ENCODE results near the gene CUL2. TPM values are rescaled to one million over a fixed set of nuclear protein-coding genes. Genes with fewer than 3 reads are reported as not detected.
"Not testable (repeated sequence)": the region's sequence is repeated elsewhere in the genome, so short reads cannot be mapped to it uniquely, and the experiment has no call there.

CUL2 gene
- total RNA-seq, 3 donors from 2014 or later, result 18.5 to 40.4 (median 24.7) TPM

- TF ChIP-seq, protein P1, sequence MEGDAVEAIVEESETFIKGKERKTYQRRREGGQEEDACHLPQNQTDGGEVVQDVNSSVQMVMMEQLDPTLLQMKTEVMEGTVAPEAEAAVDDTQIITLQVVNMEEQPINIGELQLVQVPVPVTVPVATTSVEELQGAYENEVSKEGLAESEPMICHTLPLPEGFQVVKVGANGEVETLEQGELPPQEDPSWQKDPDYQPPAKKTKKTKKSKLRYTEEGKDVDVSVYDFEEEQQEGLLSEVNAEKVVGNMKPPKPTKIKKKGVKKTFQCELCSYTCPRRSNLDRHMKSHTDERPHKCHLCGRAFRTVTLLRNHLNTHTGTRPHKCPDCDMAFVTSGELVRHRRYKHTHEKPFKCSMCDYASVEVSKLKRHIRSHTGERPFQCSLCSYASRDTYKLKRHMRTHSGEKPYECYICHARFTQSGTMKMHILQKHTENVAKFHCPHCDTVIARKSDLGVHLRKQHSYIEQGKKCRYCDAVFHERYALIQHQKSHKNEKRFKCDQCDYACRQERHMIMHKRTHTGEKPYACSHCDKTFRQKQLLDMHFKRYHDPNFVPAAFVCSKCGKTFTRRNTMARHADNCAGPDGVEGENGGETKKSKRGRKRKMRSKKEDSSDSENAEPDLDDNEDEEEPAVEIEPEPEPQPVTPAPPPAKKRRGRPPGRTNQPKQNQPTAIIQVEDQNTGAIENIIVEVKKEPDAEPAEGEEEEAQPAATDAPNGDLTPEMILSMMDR (IDR thresholded peaks at IDR 0.05), result no peak
- no peaks in the 10 kb centered on the region for H3K36me3 ChIP-seq (ENCODE audit: low read depth)
- no peak for ATAC-seq
Measured at GRCh38 chr10:35058686-35059085, 31.5 kb downstream of the CUL2 start.

DNA sequence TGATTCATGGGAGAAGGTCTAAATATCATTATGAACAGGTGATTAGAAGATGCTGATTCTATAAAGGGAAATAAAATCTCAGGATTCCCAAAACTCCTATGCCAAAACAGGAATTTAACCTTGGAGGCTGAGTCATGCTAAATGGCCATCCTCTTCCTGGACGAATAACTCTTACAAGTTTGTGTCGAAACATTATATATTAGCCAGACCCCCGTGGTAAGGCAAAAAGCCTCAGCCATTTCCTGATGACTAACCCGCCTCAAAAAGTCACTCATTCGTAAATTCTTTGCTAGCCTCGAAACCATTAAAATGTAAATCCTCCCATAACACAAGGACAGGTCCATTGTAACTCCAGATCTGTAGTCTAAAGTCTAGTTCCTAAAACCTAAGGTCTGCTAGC lies 32.0 kb downstream of the CUL2 start:
- ATAC-seq (no peak), DNase-seq (no peak)
- Histone ChIP-seq H3K4me3 (no peak overlapping the region), H3K4me1 (ENCODE audit: low read depth) (peaks cover 4% of the 10 kb centered on the region), H3K36me3 (ENCODE audit: low read depth) (no peaks in the 10 kb centered on the region), H3K9me3 (no peaks in the 10 kb centered on the region)
- TF ChIP-seq, protein P1 (IDR thresholded peaks at IDR 0.05), result no peak
- intact Hi-C loops (cut with DNase I, micrococcal nuclease), result no loop called here

More at GRCh38 chr10:35058686-35059085, 31.5 kb downstream of the CUL2 start:
- DNase-seq, result no peak
- H3K4me1 ChIP-seq (ENCODE audit: low read depth), result peaks cover 4% of the 10 kb centered on the region
- H3K9me3 ChIP-seq, result no peaks in the 10 kb centered on the region
- intact Hi-C loops (cut with DNase I, micrococcal nuclease), result no loop called here
- H3K4me3 ChIP-seq, result no peak overlapping the region

GRCh38 chr10:35056686-35057085 lies 33.5 kb downstream of the CUL2 start:
- intact Hi-C loops (cut with DNase I, micrococcal nuclease), result no loop called here
- H3K4me1 ChIP-seq (ENCODE audit: low read depth), result peaks cover 4% of the 10 kb centered on the region
- TF ChIP-seq, protein P1 (IDR thresholded peaks at IDR 0.05), result no peak
- H3K4me3 ChIP-seq, result no peak overlapping the region
- DNase-seq (no peak), ATAC-seq (no peak)
- no peaks in the 10 kb centered on the region for H3K36me3 ChIP-seq (ENCODE audit: low read depth)
- no peaks in the 10 kb centered on the region for H3K9me3 ChIP-seq

- TF ChIP-seq, protein P1 (IDR thresholded peaks at IDR 0.05), result no peak
- Histone ChIP-seq H3K4me1 (ENCODE audit: low read depth) (peaks cover 4% of the 10 kb centered on the region), H3K36me3 (ENCODE audit: low read depth) (no peaks in the 10 kb centered on the region), H3K9me3 (no peaks in the 10 kb centered on the region), H3K4me3 (no peak overlapping the region)
- ATAC-seq (peak; percentile 78), DNase-seq (no peak)
- intact Hi-C loops (cut with DNase I, micrococcal nuclease), result no loop called here
Measured at GRCh38 chr10:35056133-35056532, 34.0 kb downstream of the CUL2 start.

DNA sequence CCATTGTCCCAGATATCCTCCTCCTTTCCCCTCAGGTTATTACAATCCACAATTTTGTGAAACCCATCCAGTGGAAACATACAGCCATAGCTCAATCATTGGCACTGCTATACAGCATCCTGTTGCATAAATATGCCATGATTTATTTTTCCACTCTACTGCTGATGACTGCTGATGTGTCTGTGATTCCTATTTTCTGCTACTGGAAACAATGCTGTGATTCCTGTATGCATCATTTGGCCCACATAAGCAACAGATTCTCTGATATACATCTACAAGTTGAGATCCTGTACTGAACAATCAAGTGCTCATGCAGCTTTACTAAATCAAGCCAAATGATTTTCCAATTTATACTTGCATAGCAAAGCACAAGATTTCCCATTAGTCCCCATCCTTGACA lies 39.6 kb downstream of the CUL2 start:
- Histone ChIP-seq H3K4me3 (no peak overlapping the region), H3K36me3 (ENCODE audit: low read depth) (no peaks in the 10 kb centered on the region), H3K9me3 (no peaks in the 10 kb centered on the region), H3K4me1 (ENCODE audit: low read depth) (no peaks in the 10 kb centered on the region)
- no peak for DNase-seq
- no peak for ATAC-seq
- intact Hi-C loops (cut with DNase I, micrococcal nuclease), result no loop called here
- TF ChIP-seq, protein P1 (IDR thresholded peaks at IDR 0.05), result no peak

GRCh38 chr10:35046074-35046473 lies 44.1 kb downstream of the CUL2 start:
- TF ChIP-seq, protein P1 (IDR thresholded peaks at IDR 0.05), result no peak
- Histone ChIP-seq H3K4me1 (ENCODE audit: low read depth) (no peaks in the 10 kb centered on the region), H3K4me3 (no peak overlapping the region), H3K36me3 (ENCODE audit: low read depth) (no peaks in the 10 kb centered on the region), H3K9me3 (no peaks in the 10 kb centered on the region)
- intact Hi-C loops (cut with DNase I, micrococcal nuclease), result no loop called here
- no peak for ATAC-seq
- no peak for DNase-seq

DNA sequence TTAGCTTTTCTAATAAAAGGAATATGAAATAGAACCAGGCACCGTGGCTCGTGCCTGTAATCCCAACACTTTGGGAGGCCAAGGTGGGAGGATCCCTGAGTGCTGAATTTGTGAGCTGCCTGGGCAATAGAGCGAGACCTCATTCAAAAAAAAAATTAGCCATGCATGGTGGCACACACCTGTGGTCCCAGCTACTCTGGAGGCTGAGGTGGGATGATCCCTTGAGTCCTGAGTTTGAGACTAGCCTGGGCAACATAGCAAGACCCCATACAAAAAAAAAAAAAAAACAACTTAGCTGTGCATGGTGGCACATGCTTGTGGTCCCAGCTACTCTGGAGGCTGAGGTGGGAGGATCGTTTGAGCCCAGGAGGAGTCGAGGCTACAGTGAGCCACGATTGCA lies 44.9 kb downstream of the CUL2 start:
- H3K4me1 ChIP-seq (ENCODE audit: low read depth); H3K9me3 ChIP-seq; H3K4me3 ChIP-seq; DNase-seq; ATAC-seq; H3K36me3 ChIP-seq (ENCODE audit: low read depth); intact Hi-C loops (cut with DNase I, micrococcal nuclease): not testable (repeated sequence)
